ENCODE measurements around the gene TRAPPC10.

- TF ChIP-seq CTCF (IDR thresholded peaks at IDR 0.05; ENCODE audit: low read depth, low read length, poor library complexity, severe bottlenecking), result no peak
- TF ChIP-seq EZH2phosphoT487 (IDR thresholded peaks at IDR 0.05; ENCODE audit: borderline replicate concordance, low read length), result no peak
Measured at GRCh38 chr21:43991447-43991991, 20.6 kb upstream of the TRAPPC10 start.
